Prostate gland (tissue), 2 donors: ENCODE results near the gene KASH5. TPM values are rescaled to one million over a fixed set of nuclear protein-coding genes. Genes with fewer than 3 reads are reported as not detected.

Source experiments
- DNase-seq: peaks from one replicate; pipeline ENCODE4 v3.0.0-alpha.2; 2019; ENCODE audit warnings: low spot score
- H3K27ac ChIP-seq, 2 donors: fragments of 200-600 bp; sonication (generic); 2 replicates each; pipeline ENCODE4 v1.5.1; 2017 to 2019
- H3K27me3 ChIP-seq: fragments of 200-600 bp; sonication (generic); replicated peaks from 2 replicates; pipeline ENCODE4 v1.5.1; 2019; ENCODE audit not compliant: insufficient read depth
- H3K36me3 ChIP-seq, 2 donors: fragments of 200-600 bp; sonication (generic); 1 replicate in 1 of 2; 2 replicates in 1 of 2; pipeline versions ENCODE4 v1.5.1 to v1.8.1; 2017 to 2019
- H3K4me1 ChIP-seq: fragments of 200-600 bp; sonication (generic); replicated peaks from 2 replicates; pipeline ENCODE4 v1.5.1; 2019
- H3K4me3 ChIP-seq, 2 donors: fragments of 200-600 bp; sonication (generic); 2 replicates each; pipeline ENCODE4 v1.5.1; 2017 to 2019
- H3K9me3 ChIP-seq: fragments of 200-600 bp; sonication (generic); 2 replicates; pipeline ENCODE4 v1.5.1; 2017
- POLR2A ChIP-seq: fragments of 450-650 bp; IDR thresholded peaks from one replicate; pipeline ENCODE4 v1.6.1; 2016; ENCODE audit warnings: antibody characterized with exemption, mild to moderate bottlenecking
- POLR2AphosphoS5 ChIP-seq: sonication (generic); formaldehyde crosslinking; IDR thresholded peaks from one replicate; pipeline ENCODE4 v1.6.1; 2017; ENCODE audit warnings: antibody characterized with exemption
- WGBS: methylation state at CpG from one replicate; pipeline ENCODE4 v1.1.5; 2018; 5-methylcytosine and 5-hydroxymethylcytosine counted together
- intact Hi-C: fragments of 100-400 bp; cut with DNase I; formaldehyde crosslinking; loops from one replicate; pipeline ENCODE4 v1.14.2; 2022
- total RNA-seq, 2 donors: library from RNA; depleted of rRNA; stranded (reverse); fragments of >200 nt; gene quantifications; one replicate each; pipeline ENCODE4 v1.1.0, GENCODE V29; 2016
- TF ChIP-seq, protein P1 (sequence below), 4 experiments: fragments of 200-600 bp in 2 of 4; fragments of 450-650 bp in 2 of 4; sonication (generic) in 2 of 4; IDR thresholded peaks; 1 replicate in 3 of 4; 2 replicates in 1 of 4; pipeline ENCODE4 v1.5.1; 2016 to 2019; ENCODE audit warnings: antibody characterized with exemption in 4 of 4, mild to moderate bottlenecking in 2 of 4, moderate library complexity in 2 of 4

Gene KASH5
- total RNA-seq, 2 donors from 2014 or later: 13.1 TPM; not detected in 1

DNA sequence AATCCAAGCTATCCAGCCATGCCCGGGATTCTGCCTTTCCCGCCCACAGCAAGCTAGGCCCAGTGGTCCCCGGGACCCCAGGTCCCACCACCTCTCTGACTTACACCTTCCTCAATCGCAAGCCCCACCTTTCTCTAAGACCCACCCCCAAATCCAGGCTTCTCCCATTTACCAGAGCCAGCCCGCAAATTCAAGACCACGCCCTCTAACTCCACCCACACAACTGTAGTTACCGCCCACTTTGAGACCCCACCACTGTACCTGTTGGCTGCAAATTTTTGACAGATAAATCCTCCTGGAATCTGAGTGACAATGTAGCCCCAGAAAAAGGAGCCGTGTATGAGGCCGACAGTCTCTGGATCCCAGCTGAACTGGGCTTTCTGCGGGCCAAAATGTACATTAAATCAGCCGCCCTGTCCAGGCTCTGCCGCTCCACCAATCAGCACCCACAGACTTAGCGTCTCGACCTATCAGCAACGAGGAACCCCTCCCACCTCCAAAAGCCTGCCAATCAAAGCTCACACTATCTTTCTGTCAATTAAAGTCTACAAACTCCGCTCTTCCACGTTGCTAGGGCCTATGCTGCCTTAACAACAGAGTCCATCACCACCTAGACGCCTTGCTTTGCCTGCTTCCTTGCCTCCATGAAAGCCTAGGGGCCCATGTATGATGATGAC, 47.0 kb downstream of the KASH5 start:
- Histone ChIP-seq H3K4me1 (no peaks in the 10 kb centered on the region), H3K27me3 (peaks cover 44% of the 10 kb centered on the region), H3K4me3 (no peak overlapping the region), H3K9me3 (no peaks in the 10 kb centered on the region), H3K36me3 (no peaks in the 10 kb centered on the region), H3K27ac (no peak overlapping the region)
- no peak for DNase-seq
- 89% methylated on average over 18 of the region's 18 CpGs for WGBS
- TF ChIP-seq POLR2A: no peak
- TF ChIP-seq POLR2AphosphoS5: no peak
- TF ChIP-seq, protein P1, sequence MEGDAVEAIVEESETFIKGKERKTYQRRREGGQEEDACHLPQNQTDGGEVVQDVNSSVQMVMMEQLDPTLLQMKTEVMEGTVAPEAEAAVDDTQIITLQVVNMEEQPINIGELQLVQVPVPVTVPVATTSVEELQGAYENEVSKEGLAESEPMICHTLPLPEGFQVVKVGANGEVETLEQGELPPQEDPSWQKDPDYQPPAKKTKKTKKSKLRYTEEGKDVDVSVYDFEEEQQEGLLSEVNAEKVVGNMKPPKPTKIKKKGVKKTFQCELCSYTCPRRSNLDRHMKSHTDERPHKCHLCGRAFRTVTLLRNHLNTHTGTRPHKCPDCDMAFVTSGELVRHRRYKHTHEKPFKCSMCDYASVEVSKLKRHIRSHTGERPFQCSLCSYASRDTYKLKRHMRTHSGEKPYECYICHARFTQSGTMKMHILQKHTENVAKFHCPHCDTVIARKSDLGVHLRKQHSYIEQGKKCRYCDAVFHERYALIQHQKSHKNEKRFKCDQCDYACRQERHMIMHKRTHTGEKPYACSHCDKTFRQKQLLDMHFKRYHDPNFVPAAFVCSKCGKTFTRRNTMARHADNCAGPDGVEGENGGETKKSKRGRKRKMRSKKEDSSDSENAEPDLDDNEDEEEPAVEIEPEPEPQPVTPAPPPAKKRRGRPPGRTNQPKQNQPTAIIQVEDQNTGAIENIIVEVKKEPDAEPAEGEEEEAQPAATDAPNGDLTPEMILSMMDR (IDR thresholded peaks at IDR 0.05): no peak
- intact Hi-C loops: no loop called here

DNA sequence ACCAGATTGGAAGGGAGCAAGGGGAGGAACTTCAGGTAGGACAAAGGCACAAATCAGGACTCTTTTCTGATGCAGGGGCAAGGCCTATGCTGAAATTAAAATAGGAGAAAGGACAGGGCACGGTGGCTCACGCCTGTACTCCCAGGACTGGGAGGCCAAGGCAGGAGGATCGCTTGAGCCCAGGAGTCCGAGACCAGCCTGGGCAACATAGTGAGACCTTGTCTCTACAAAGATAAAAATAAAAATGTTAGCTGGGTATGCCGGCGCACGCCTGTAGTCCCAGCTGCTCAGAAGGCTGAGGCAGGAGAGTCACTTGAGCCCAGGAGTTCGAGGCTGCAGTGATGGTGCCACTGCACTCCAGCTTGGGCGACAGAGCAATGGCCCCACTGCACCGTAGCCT, 47.6 kb downstream of the KASH5 start:
- TF ChIP-seq, protein P1 (IDR thresholded peaks at IDR 0.05): no peak
- no peak for TF ChIP-seq POLR2AphosphoS5
- TF ChIP-seq POLR2A: no peak
- Histone ChIP-seq H3K4me1 (no peaks in the 10 kb centered on the region), H3K27me3 (peaks cover 45% of the 10 kb centered on the region), H3K9me3 (no peaks in the 10 kb centered on the region), H3K27ac (no peak overlapping the region), H3K36me3 (no peaks in the 10 kb centered on the region), H3K4me3 (no peak overlapping the region)
- intact Hi-C loops: no loop called here
- WGBS: 88% methylated on average over 10 of the region's 10 CpGs
- DNase-seq: no peak

DNA sequence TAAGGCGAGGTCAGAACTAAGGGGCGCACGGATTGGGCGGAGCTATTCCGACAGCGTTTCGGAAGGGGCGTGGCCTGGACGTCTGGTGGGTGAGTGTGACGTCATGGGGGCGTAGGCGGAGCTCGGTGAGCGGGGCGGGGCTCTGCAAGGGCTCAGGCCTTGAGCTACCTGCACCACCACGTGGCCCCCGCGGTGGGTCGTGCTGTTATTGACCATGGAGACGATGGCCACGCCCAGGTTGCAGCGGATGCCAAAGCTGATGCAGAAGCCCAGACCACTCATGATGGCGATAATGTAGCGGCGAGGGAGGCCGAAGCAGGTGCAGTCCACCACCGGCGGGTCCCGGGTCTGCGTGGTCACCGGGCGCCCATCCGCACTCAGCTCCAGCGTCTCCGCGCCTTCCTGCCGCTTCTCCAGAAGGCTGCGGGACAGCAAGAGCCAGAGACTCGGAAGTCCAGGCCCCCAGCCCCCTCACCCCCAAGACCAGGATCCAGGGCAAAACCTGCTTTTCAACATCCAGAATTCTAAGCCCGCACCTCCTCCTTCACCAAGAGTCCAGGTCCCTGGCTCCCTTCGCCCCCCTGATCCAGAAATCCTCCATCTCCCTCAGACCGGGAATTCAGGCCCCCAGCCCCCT, 48.5 kb downstream of the KASH5 start:
- Histone ChIP-seq H3K36me3 (no peaks in the 10 kb centered on the region), H3K4me1 (no peaks in the 10 kb centered on the region), H3K4me3 (no peak overlapping the region), H3K27ac (no peak overlapping the region), H3K27me3 (peaks cover 42% of the 10 kb centered on the region), H3K9me3 (no peaks in the 10 kb centered on the region)
- intact Hi-C loops: no loop called here
- DNase-seq: no peak
- WGBS: 13% methylated on average over 42 of the region's 42 CpGs
- TF ChIP-seq POLR2A (no peak), POLR2AphosphoS5 (no peak)
- TF ChIP-seq, protein P1 (IDR thresholded peaks at IDR 0.05): no peak

DNA sequence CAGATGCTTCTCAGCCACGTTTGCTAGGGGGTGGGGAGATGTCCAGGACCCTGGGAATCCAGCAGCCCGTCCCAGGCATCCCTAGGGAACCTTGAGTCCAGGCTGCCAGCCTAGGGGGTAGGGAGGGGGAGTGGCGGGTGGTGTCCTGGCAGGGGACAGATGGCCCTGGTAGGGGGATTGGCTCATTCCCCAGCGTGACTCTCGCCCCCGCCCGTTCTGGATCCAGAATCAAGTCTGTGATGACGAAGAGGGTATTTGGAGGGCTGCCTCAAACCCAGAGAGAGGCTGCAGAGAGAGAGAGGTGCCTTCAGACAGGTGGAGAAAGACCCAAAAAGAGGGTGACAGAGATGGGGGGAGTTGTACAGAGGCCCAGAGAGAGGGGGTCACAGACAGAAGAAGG, 49.2 kb downstream of the KASH5 start:
- no peaks in the 10 kb centered on the region for H3K4me1 ChIP-seq
- TF ChIP-seq, protein P1 (IDR thresholded peaks at IDR 0.05): no peak
- no peak for TF ChIP-seq POLR2A
- no peak for TF ChIP-seq POLR2AphosphoS5
- H3K4me3 ChIP-seq: no peak overlapping the region
- peaks cover 39% of the 10 kb centered on the region for H3K27me3 ChIP-seq
- 15% methylated on average over 8 of the region's 8 CpGs for WGBS
- no peak for DNase-seq
- intact Hi-C loops: no loop called here
- no peaks in the 10 kb centered on the region for H3K9me3 ChIP-seq
- no peak overlapping the region for H3K27ac ChIP-seq
- no peaks in the 10 kb centered on the region for H3K36me3 ChIP-seq

GRCh38 chr19:49438261-49438660, 50.2 kb downstream of the KASH5 start:
- TF ChIP-seq POLR2AphosphoS5: no peak
- TF ChIP-seq, protein P1 (IDR thresholded peaks at IDR 0.05): no peak
- TF ChIP-seq POLR2A: no peak
- H3K4me1 ChIP-seq: no peaks in the 10 kb centered on the region
- intact Hi-C loops: no loop called here
- DNase-seq: no peak
- no peak overlapping the region for H3K27ac ChIP-seq
- H3K36me3 ChIP-seq: no peaks in the 10 kb centered on the region
- 9% methylated on average over 6 of the region's 6 CpGs for WGBS
- no peaks in the 10 kb centered on the region for H3K9me3 ChIP-seq
- H3K27me3 ChIP-seq: peaks cover 31% of the 10 kb centered on the region
- H3K4me3 ChIP-seq: no peak overlapping the region
